Measurements from ENCODE around the gene MFAP4.
"Not testable (repeated sequence)": the region's sequence is repeated elsewhere in the genome, so short reads cannot be mapped to it uniquely, and the experiment has no call there.

MFAP4 gene

GRCh38 chr17:19369846-19370492, 17.0 kb downstream of the MFAP4 start:
- DNase-seq = no peak

GRCh38 chr17:19369107-19369778, 17.7 kb downstream of the MFAP4 start:
- DNase-seq = no peak

- no peak for DNase-seq
These were observed 18.8 kb downstream of the MFAP4 start for GRCh38 chr17:19368229-19368628.

- DNase-seq = no peak
These were observed 20.4 kb downstream of the MFAP4 start for GRCh38 chr17:19366637-19366972.

GRCh38 chr17:19365833-19366636, 21.0 kb downstream of the MFAP4 start:
- DNase-seq = no peak

GRCh38 chr17:19365499-19365817, 21.5 kb downstream of the MFAP4 start:
- DNase-seq = no peak

- DNase-seq = no peak
These were observed 22.1 kb downstream of the MFAP4 start for GRCh38 chr17:19364699-19365498.

GRCh38 chr17:19363460-19364035, 23.4 kb downstream of the MFAP4 start:
- DNase-seq = no peak

- DNase-seq = no peak
These were observed 23.9 kb downstream of the MFAP4 start for GRCh38 chr17:19363114-19363438.

GRCh38 chr17:19362277-19363113, 24.5 kb downstream of the MFAP4 start, which contains the start of gene B9D1:
Gene B9D1 (minus strand): TSS chr17:19362723. CDS start chr17:19362569, 154 bp downstream.
- DNase-seq = peak; percentile 77

- DNase-seq = no peak
These were observed 25.1 kb downstream of the MFAP4 start for GRCh38 chr17:19361944-19362276.

- no peak for DNase-seq
These were observed 25.7 kb downstream of the MFAP4 start for GRCh38 chr17:19361326-19361725.

- DNase-seq = no peak
These were observed 26.2 kb downstream of the MFAP4 start for GRCh38 chr17:19360772-19361171.

GRCh38 chr17:19359856-19360255, 27.1 kb downstream of the MFAP4 start:
- DNase-seq = no peak

GRCh38 chr17:19359151-19359550, 27.8 kb downstream of the MFAP4 start:
- DNase-seq = no peak

GRCh38 chr17:19357761-19358160, 29.2 kb downstream of the MFAP4 start:
- DNase-seq = no peak

GRCh38 chr17:19357351-19357750, 29.6 kb downstream of the MFAP4 start:
- no peak for DNase-seq

- no peak for DNase-seq
These were observed 32.2 kb downstream of the MFAP4 start for GRCh38 chr17:19354748-19355147.

- DNase-seq = not testable (repeated sequence)
These were observed 33.6 kb downstream of the MFAP4 start for GRCh38 chr17:19353401-19353800.

GRCh38 chr17:19348806-19349205, 38.2 kb downstream of the MFAP4 start:
- DNase-seq = no peak

GRCh38 chr17:19348081-19348650, 38.8 kb downstream of the MFAP4 start:
- no peak for DNase-seq

All from GDM1 (cell line).